H1 (cell line): Measurements from ENCODE around the gene CAMK2B. TPM values are rescaled to one million over a fixed set of nuclear protein-coding genes. Genes with fewer than 3 reads are reported as not detected.

Source experiments
- CTCF ChIA-PET: fragments of 300-600 bp; sonication (Branson Sonifier 250); formaldehyde crosslinking; loops from one replicate; lab custom pipeline; 2021; ENCODE audit not compliant: partially characterized antibody; lab: Charles Lee
- POLR2A ChIA-PET: fragments of 300-600 bp; sonication (Branson Sonifier 250); formaldehyde crosslinking; loops from one replicate; lab custom pipeline; 2021; ENCODE audit warnings: inconsistent platforms; ENCODE audit not compliant: partially characterized antibody; lab: Charles Lee
- DNase-seq, 2 experiments: peaks; one replicate each; pipeline versions ENCODE4 v3.0.0 to v3.0.0-alpha.2; 2010 to 2022; ENCODE audit warnings: low spot score in 2 of 2, low read depth in 1 of 2, mixed read lengths in 1 of 2
- FAIRE-seq: peaks from 2 replicates; lab custom pipeline; 2011; peaks lifted over from hg19 to GRCh38; lab: Jason Lieb, UNC
- H2AFZ ChIP-seq: 2 replicates; pipeline ENCODE4 v1.8.1; 2012; ENCODE audit warnings: low read length, inconsistent platforms
- H2AK5ac ChIP-seq: 2 replicates; pipeline ENCODE4 v1.6.1; 2013; ENCODE audit warnings: low read depth, low read length
- H2BK120ac ChIP-seq: replicated peaks from 2 replicates; pipeline ENCODE3; 2013; ENCODE audit warnings: low read depth, low read length, inconsistent platforms
- H2BK12ac ChIP-seq: 2 replicates; pipeline ENCODE4 v1.6.1; 2013; ENCODE audit warnings: low read depth, low read length
- H2BK15ac ChIP-seq: 2 replicates; pipeline ENCODE4 v1.6.1; 2013; ENCODE audit warnings: low read length
- H2BK20ac ChIP-seq: 2 replicates; pipeline ENCODE4 v1.6.1; 2013; ENCODE audit warnings: low read length
- H2BK5ac ChIP-seq: 2 replicates; pipeline ENCODE4 v1.6.1; 2013; ENCODE audit warnings: low read depth, low read length
- H3K14ac ChIP-seq: 2 replicates; pipeline ENCODE4 v1.6.1; 2013; ENCODE audit warnings: inconsistent platforms; ENCODE audit not compliant: insufficient read length
- H3K18ac ChIP-seq: 2 replicates; pipeline ENCODE4 v1.6.1; 2013; ENCODE audit warnings: low read length; ENCODE audit errors: extremely low read depth
- H3K23ac ChIP-seq: 2 replicates; pipeline ENCODE4 v1.6.1; 2013; ENCODE audit warnings: inconsistent platforms; ENCODE audit not compliant: insufficient read length
- H3K23me2 ChIP-seq: 2 replicates; pipeline ENCODE4 v1.6.1; 2013; ENCODE audit warnings: low read depth, low read length
- H3K27ac ChIP-seq: 2 replicates; pipeline ENCODE4 v1.6.1; 2011; ENCODE audit warnings: low read depth, low read length, inconsistent platforms
- H3K27me3 ChIP-seq, 4 experiments: replicated peaks in 1 of 4; 1 replicate in 1 of 4; 2 replicates in 3 of 4; pipeline versions ENCODE4 v1.6.1 to v1.8.1; 2011 to 2013; ENCODE audit warnings: low read length in 3 of 4, mild to moderate bottlenecking in 3 of 4, inconsistent platforms in 2 of 4, mixed read lengths in 2 of 4, moderate library complexity in 1 of 4; ENCODE audit not compliant: control insufficient read depth in 3 of 4, insufficient read depth in 3 of 4; ENCODE audit errors: extremely low read depth in 1 of 4
- H3K36me3 ChIP-seq, 4 experiments: 2 replicates each; pipeline versions ENCODE4 v1.6.1 to v1.8.1; 2011 to 2013; ENCODE audit warnings: mild to moderate bottlenecking in 4 of 4, low read length in 3 of 4, moderate library complexity in 2 of 4, control low read depth in 1 of 4, inconsistent platforms in 1 of 4; ENCODE audit not compliant: insufficient read depth in 4 of 4, control insufficient read depth in 2 of 4
- H3K4ac ChIP-seq: replicated peaks from 2 replicates; pipeline ENCODE3; 2013; ENCODE audit warnings: low read length, low read depth, mixed read lengths, inconsistent platforms; ENCODE audit not compliant: insufficient read length
- H3K4me1 ChIP-seq, 4 experiments: replicated peaks in 1 of 4; 1 replicate in 1 of 4; 2 replicates in 3 of 4; pipeline versions ENCODE4 v1.6.1 to v1.8.1; 2011 to 2013; ENCODE audit warnings: low read length in 3 of 4, inconsistent platforms in 2 of 4, mixed read lengths in 1 of 4; ENCODE audit not compliant: insufficient read depth in 4 of 4, control insufficient read depth in 3 of 4
- H3K4me2 ChIP-seq, 2 experiments: 2 replicates each; pipeline versions ENCODE4 v1.6.1 to v1.8.1; 2011 to 2013; ENCODE audit warnings: low read depth in 2 of 2, low read length in 2 of 2, control low read depth in 1 of 2, inconsistent platforms in 1 of 2, mild to moderate bottlenecking in 1 of 2; ENCODE audit not compliant: insufficient read depth in 1 of 2
- H3K4me3 ChIP-seq, 4 experiments: fragments of 200-600, 300-600 bp in 1 of 4; sonication (generic), shearing (Covaris generic), sonication (Bioruptor Twin) in 1 of 4; 2 replicates each; pipeline versions ENCODE4 v1.5.1 to v1.8.1; 2011 to 2016; ENCODE audit warnings: low read length in 4 of 4, low read depth in 3 of 4, control low read depth in 2 of 4, inconsistent platforms in 2 of 4, mild to moderate bottlenecking in 2 of 4, mixed read lengths in 1 of 4, moderate library complexity in 1 of 4; ENCODE audit not compliant: insufficient read depth in 2 of 4; ENCODE audit errors: extremely low read depth in 1 of 4
- H3K56ac ChIP-seq: replicated peaks from 2 replicates; pipeline ENCODE3; 2013; ENCODE audit warnings: low read depth, mild to moderate bottlenecking, mixed read lengths, low read length, inconsistent platforms; ENCODE audit not compliant: insufficient read length
- H3K79me1 ChIP-seq: 2 replicates; pipeline ENCODE4 v1.6.1; 2013; ENCODE audit warnings: low read depth, low read length, control low read depth
- H3K79me2 ChIP-seq, 2 experiments: 2 replicates each; pipeline versions ENCODE4 v1.6.1 to v1.8.1; 2012 to 2013; ENCODE audit warnings: low read length in 2 of 2, mild to moderate bottlenecking in 2 of 2, inconsistent platforms in 1 of 2; ENCODE audit not compliant: insufficient read depth in 2 of 2, control insufficient read depth in 1 of 2
- H3K9ac ChIP-seq, 4 experiments: replicated peaks in 1 of 4; 1 replicate in 1 of 4; 2 replicates in 3 of 4; pipeline versions ENCODE4 v1.6.1 to v1.8.1; 2011 to 2013; ENCODE audit warnings: low read depth in 3 of 4, low read length in 3 of 4, control low read depth in 2 of 4, mild to moderate bottlenecking in 2 of 4, moderate library complexity in 2 of 4, inconsistent platforms in 1 of 4; ENCODE audit errors: extremely low read depth in 1 of 4
- H3K9me3 ChIP-seq, 2 experiments: 2 replicates each; pipeline versions ENCODE4 v1.6.1 to v1.8.1; 2012 to 2013; ENCODE audit warnings: mild to moderate bottlenecking in 2 of 2, moderate library complexity in 2 of 2, control low read depth in 1 of 2, inconsistent platforms in 1 of 2, low read depth in 1 of 2, low read length in 1 of 2, mixed read lengths in 1 of 2; ENCODE audit not compliant: insufficient read depth in 2 of 2
- H4K20me1 ChIP-seq, 2 experiments: replicated peaks in 1 of 2; 2 replicates each; pipeline versions ENCODE3 to v1.8.1; 2011 to 2013; ENCODE audit warnings: inconsistent platforms in 2 of 2, low read length in 2 of 2, mild to moderate bottlenecking in 1 of 2; ENCODE audit not compliant: insufficient read depth in 2 of 2, control insufficient read depth in 1 of 2
- H4K5ac ChIP-seq: 2 replicates; pipeline ENCODE4 v1.6.1; 2013; ENCODE audit warnings: low read length, low read depth, mixed read lengths, inconsistent platforms; ENCODE audit not compliant: insufficient read length
- H4K8ac ChIP-seq: 2 replicates; pipeline ENCODE4 v1.8.0; 2013; ENCODE audit warnings: mild to moderate bottlenecking, moderate library complexity, low read length, inconsistent platforms; ENCODE audit not compliant: insufficient read depth; ENCODE audit errors: extremely low read depth
- H4K91ac ChIP-seq: replicated peaks from 2 replicates; pipeline ENCODE3; 2013; ENCODE audit warnings: low read length, mixed read lengths, inconsistent platforms; ENCODE audit not compliant: insufficient read length
- BCL11A ChIP-seq, 2 experiments: IDR thresholded peaks; one replicate each; pipeline ENCODE4 v1.6.1; 2011; ENCODE audit warnings: low read depth in 2 of 2, low read length in 2 of 2, mild to moderate bottlenecking in 2 of 2
- KDM4A ChIP-seq: IDR thresholded peaks from one replicate; pipeline ENCODE4 v1.7.1; 2012; ENCODE audit warnings: low read depth, mild to moderate bottlenecking, moderate library complexity, low read length, inconsistent platforms; ENCODE audit not compliant: severe bottlenecking
- POLR2AphosphoS5 ChIP-seq: IDR thresholded peaks from 2 replicates; pipeline ENCODE4 v1.6.1; 2011; ENCODE audit warnings: low read depth, low read length
- TAF1 ChIP-seq: IDR thresholded peaks from 2 replicates; pipeline ENCODE4 v1.6.1; 2011; ENCODE audit warnings: mild to moderate bottlenecking, low read depth, low read length
- WGBS, 2 experiments: shearing (Covaris generic) in 1 of 2; methylation state at CpG; one replicate each; pipeline versions ENCODE4 v1.1.6 to v1.1.7; 2013 to 2015; ENCODE audit warnings: low lambda C conversion rate in 2 of 2, mixed read lengths in 2 of 2, inconsistent platforms in 1 of 2, low coverage in 1 of 2, missing lambda C conversion rate in 1 of 2; ENCODE audit not compliant: insufficient replicate concordance in 2 of 2, insufficient coverage in 1 of 2, insufficient read length in 1 of 2; ENCODE audit errors: extremely low coverage in 1 of 2, missing lambda C conversion rate in 1 of 2; 5-methylcytosine and 5-hydroxymethylcytosine counted together
- polyA plus RNA-seq, 7 experiments: library from polyadenylated mRNA; depleted of rRNA in 3 of 7; stranded (reverse) in 5 of 7; unstranded in 2 of 7; fragments of >200 nt in 5 of 7; fragments of 200-250 nt in 2 of 7; gene quantifications; 1 replicate in 5 of 7; 2 replicates in 1 of 7; 4 replicates in 1 of 7; pipeline versions ENCODE4 v1.2.1 to v1.2.3, GENCODE V29; 2011 to 2013; ENCODE audit warnings: missing spikeins in 2 of 7, mixed read lengths in 2 of 7
- total RNA-seq: library from RNA; stranded (reverse); fragmentation: NEBNext Ultra II Directional; extraction: Animal tissue kit (Norgen Biotek cat#: 25700); gene quantifications from 2 replicates; pipeline ENCODE4 v1.2.1, GENCODE V29; 2021

Gene CAMK2B
- total and polyA plus RNA-seq, 2 of the 8 experiments (the other 6 are each of a cell fraction or from before 2014, with no cell fraction given) = 0.05 to 0.15 TPM

- Histone ChIP-seq H3K9ac (no peak overlapping the region), H3K27ac (no peak overlapping the region), H4K91ac (no peak overlapping the region), H3K79me2 (no peaks in the 10 kb centered on the region), H3K23ac (no peak overlapping the region), H3K14ac (no peak overlapping the region), H4K20me1 (no peaks in the 10 kb centered on the region), H4K8ac (no peak overlapping the region), H3K36me3 (no peaks in the 10 kb centered on the region), H3K4me2 (no peak overlapping the region), H3K79me1 (no peaks in the 10 kb centered on the region), H3K4me1 (peaks cover 0 to 6% (median 0%) of the 10 kb centered on the region in 4 experiments; a peak in 3 of 7 replicates), H3K4ac (no peak overlapping the region), H2BK15ac (no peak overlapping the region), H2AFZ (no peak overlapping the region), H3K56ac (no peak overlapping the region), H2BK12ac (no peak overlapping the region), H2AK5ac (no peak overlapping the region), H4K5ac (no peak overlapping the region), H3K9me3 (no peaks in the 10 kb centered on the region), H2BK120ac (no peak overlapping the region), H3K4me3 (no peak overlapping the region), H3K23me2 (no peaks in the 10 kb centered on the region), H2BK5ac (no peak overlapping the region), H3K18ac (no peak overlapping the region), H2BK20ac (no peak overlapping the region), H3K27me3 (no peaks in the 10 kb centered on the region; a peak in 1 of 7 replicates)
- no peak for TF ChIP-seq POLR2AphosphoS5
- no peak for TF ChIP-seq TAF1
- no peak for TF ChIP-seq KDM4A
- no peak for TF ChIP-seq BCL11A (IDR thresholded peaks at IDR 0.05; ENCODE audit: low read depth in 2 of 2, low read length in 2 of 2)
- ChIA-PET POLR2A (no interaction called here), CTCF (interaction anchor here (1.7 kb wide), 1 partner anchor 23 kb away, joined by 6 read pairs; no protein-coding TSS in a partner anchor)
- WGBS, 2 experiments = 86% methylated on average over 8 of the region's 8 CpGs; no CpG with 5 or more reads in 1 of the 2 experiments
- FAIRE-seq (no peak), DNase-seq (no peak)
Observed at GRCh38 chr7:44265728-44266127, 59.7 kb downstream of the CAMK2B start.
